PC-9 (cell line): ENCODE measurements around the gene NPIPB2.
"Not testable (repeated sequence)": the region's sequence is repeated elsewhere in the genome, so short reads cannot be mapped to it uniquely, and the experiment has no call there.

Experiments used
- CTCF ChIP-seq: fragments of 200-600 bp; sonication (generic); conservative IDR thresholded peaks from 2 replicates; pipeline ENCODE4 v1.6.1; 2017; ENCODE audit warnings: mixed run types, antibody characterized with exemption, mild to moderate bottlenecking, moderate library complexity
- EZH2 ChIP-seq: fragments of 200-600 bp; sonication (generic); IDR thresholded peaks from 2 replicates; pipeline ENCODE4 v1.8.0; 2017; ENCODE audit warnings: antibody characterized with exemption, low read depth

DNA sequence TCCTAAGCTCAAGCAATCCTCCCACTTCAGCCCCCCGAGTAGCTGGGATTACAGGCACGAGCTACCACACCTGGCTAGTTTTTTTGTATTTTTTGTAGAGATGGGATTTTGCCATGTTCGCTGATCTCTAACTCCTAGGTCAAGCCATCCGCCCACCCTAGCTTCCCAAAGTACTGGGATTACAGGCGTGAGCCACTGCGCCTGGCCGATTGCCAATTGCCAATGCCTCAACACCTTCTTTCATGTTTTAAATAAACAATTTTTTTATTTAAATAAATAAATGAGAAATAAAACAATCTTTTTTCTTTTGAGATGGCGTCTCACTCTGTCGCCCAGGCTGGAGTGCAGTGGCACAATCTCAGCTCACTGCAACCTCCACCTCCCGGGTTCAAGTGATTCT, 17.8 kb downstream of the NPIPB2 start:
- not testable (repeated sequence) for TF ChIP-seq EZH2, CTCF
